22Rv1 (cell line): Measurements from ENCODE around the gene GRB7.

Experiments used
- ZFX ChIP-seq: fragments of 450-650 bp; IDR thresholded peaks from 2 replicates; pipeline ENCODE4 v1.6.1; 2017; ENCODE audit warnings: antibody characterized with exemption, borderline replicate concordance
- TF ChIP-seq, protein P1 (sequence below): fragments of 450-650 bp; IDR thresholded peaks from 2 replicates; pipeline ENCODE4 v1.5.1; 2017; ENCODE audit warnings: mild to moderate bottlenecking

DNA sequence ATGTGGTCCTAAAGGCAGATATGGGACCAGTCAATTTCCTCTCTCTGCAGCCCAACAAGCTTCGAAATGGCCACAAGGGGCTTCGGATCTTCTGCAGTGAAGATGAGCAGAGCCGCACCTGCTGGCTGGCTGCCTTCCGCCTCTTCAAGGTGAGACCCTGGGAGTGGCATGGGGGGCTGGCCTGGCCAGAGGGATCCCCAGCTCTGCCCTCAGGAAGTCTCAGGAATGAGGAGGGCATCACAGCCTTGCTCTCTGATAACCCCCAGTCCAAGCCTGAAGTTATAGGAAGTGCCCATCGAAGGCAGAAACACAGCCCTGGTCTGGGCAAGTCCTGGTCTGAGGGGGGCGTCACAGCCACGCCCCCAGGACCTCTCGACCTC lies 7.1 kb downstream of the GRB7 start:
- TF ChIP-seq, protein P1, sequence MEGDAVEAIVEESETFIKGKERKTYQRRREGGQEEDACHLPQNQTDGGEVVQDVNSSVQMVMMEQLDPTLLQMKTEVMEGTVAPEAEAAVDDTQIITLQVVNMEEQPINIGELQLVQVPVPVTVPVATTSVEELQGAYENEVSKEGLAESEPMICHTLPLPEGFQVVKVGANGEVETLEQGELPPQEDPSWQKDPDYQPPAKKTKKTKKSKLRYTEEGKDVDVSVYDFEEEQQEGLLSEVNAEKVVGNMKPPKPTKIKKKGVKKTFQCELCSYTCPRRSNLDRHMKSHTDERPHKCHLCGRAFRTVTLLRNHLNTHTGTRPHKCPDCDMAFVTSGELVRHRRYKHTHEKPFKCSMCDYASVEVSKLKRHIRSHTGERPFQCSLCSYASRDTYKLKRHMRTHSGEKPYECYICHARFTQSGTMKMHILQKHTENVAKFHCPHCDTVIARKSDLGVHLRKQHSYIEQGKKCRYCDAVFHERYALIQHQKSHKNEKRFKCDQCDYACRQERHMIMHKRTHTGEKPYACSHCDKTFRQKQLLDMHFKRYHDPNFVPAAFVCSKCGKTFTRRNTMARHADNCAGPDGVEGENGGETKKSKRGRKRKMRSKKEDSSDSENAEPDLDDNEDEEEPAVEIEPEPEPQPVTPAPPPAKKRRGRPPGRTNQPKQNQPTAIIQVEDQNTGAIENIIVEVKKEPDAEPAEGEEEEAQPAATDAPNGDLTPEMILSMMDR = no peak
- no peak for TF ChIP-seq ZFX
